Vagina (tissue), 2 donors: Measurements from ENCODE around the gene CPLX1. TPM values are rescaled to one million over a fixed set of nuclear protein-coding genes. Genes with fewer than 3 reads are reported as not detected.

Experiments used
- DNase-seq, 2 donors: peaks; one replicate each; pipeline ENCODE4 v3.0.0-alpha.2; 2017; ENCODE audit errors: extremely low spot score in 2 of 2
- H3K27ac ChIP-seq: fragments of 200-600 bp; sonication (generic); one replicate; pipeline ENCODE4 v1.5.1; 2019
- H3K27me3 ChIP-seq: fragments of 200-600 bp; sonication (generic); one replicate; pipeline ENCODE4 v1.5.1; 2019
- H3K36me3 ChIP-seq, 2 donors: fragments of 200-600 bp; sonication (generic); one replicate each; pipeline ENCODE4 v1.5.1; 2017 to 2019
- H3K4me1 ChIP-seq: fragments of 200-600 bp; sonication (generic); one replicate; pipeline ENCODE4 v1.5.1; 2019
- H3K4me3 ChIP-seq, 2 donors: fragments of 200-600 bp; sonication (generic); 1 replicate in 1 of 2; 2 replicates in 1 of 2; pipeline ENCODE4 v1.5.1; 2016 to 2019
- H3K9me3 ChIP-seq: fragments of 200-600 bp; sonication (generic); one replicate; pipeline ENCODE4 v1.5.1; 2019
- CTCF ChIP-seq, 3 experiments: fragments of 450-650 bp in 2 of 3; fragments of 200-600 bp in 1 of 3; sonication (generic) in 1 of 3; IDR thresholded peaks; one replicate each; pipeline ENCODE4 v1.5.1; 2017 to 2019; ENCODE audit warnings: antibody characterized with exemption in 3 of 3, mild to moderate bottlenecking in 2 of 3, moderate library complexity in 2 of 3
- POLR2A ChIP-seq, 2 donors: fragments of 450-650 bp; IDR thresholded peaks; one replicate each; pipeline ENCODE4 v1.6.1; 2017; ENCODE audit warnings: antibody characterized with exemption in 2 of 2, mild to moderate bottlenecking in 2 of 2, moderate library complexity in 2 of 2
- POLR2AphosphoS5 ChIP-seq, 2 donors: sonication (generic); formaldehyde crosslinking; IDR thresholded peaks; one replicate each; pipeline ENCODE4 v1.9.0; 2017; ENCODE audit warnings: antibody characterized with exemption in 2 of 2, mild to moderate bottlenecking in 2 of 2, low read depth in 1 of 2; ENCODE audit not compliant: insufficient read depth in 1 of 2
- intact Hi-C: fragments of 100-400 bp; cut with DNase I; formaldehyde crosslinking; loops from one replicate; pipeline ENCODE4 v1.15.1; 2023
- total RNA-seq: library from RNA; depleted of rRNA; stranded (reverse); fragments of >200 nt; gene quantifications from one replicate; pipeline ENCODE4 v1.2.3, GENCODE V29; 2016

The CPLX1 gene
- total RNA-seq, 1 donor from 2014 or later: 0.98 TPM

GRCh38 chr4:804804-805203 lies 21.1 kb downstream of the CPLX1 start:
- H3K36me3 ChIP-seq: no peaks in the 10 kb centered on the region
- no peak for TF ChIP-seq POLR2A (IDR thresholded peaks at IDR 0.05)
- no peak for TF ChIP-seq CTCF (IDR thresholded peaks at IDR 0.05)
- TF ChIP-seq POLR2AphosphoS5 (IDR thresholded peaks at IDR 0.05; ENCODE audit: insufficient read depth in 1 of 2, low read depth in 1 of 2): no peak
- DNase-seq: no peak
- intact Hi-C loops: no loop called here
- no peak overlapping the region for H3K27ac ChIP-seq
- H3K27me3 ChIP-seq: no peaks in the 10 kb centered on the region
- H3K4me3 ChIP-seq: no peak overlapping the region
- H3K4me1 ChIP-seq: no peaks in the 10 kb centered on the region
- no peaks in the 10 kb centered on the region for H3K9me3 ChIP-seq

- no peaks in the 10 kb centered on the region for H3K36me3 ChIP-seq
- H3K27me3 ChIP-seq: no peaks in the 10 kb centered on the region
- no peak overlapping the region for H3K27ac ChIP-seq
- no peaks in the 10 kb centered on the region for H3K4me1 ChIP-seq
- intact Hi-C loops: no loop called here
- DNase-seq: no peak
- H3K9me3 ChIP-seq: no peaks in the 10 kb centered on the region
- TF ChIP-seq POLR2A (IDR thresholded peaks at IDR 0.05) (no peak), CTCF (IDR thresholded peaks at IDR 0.05) (no peak), POLR2AphosphoS5 (IDR thresholded peaks at IDR 0.05; ENCODE audit: insufficient read depth in 1 of 2, low read depth in 1 of 2) (no peak)
- no peak overlapping the region for H3K4me3 ChIP-seq
These were observed 22.0 kb downstream of the CPLX1 start for GRCh38 chr4:803884-804283.

- no peaks in the 10 kb centered on the region for H3K4me1 ChIP-seq
- no peak for DNase-seq
- H3K36me3 ChIP-seq: no peaks in the 10 kb centered on the region
- H3K27me3 ChIP-seq: no peaks in the 10 kb centered on the region
- no peak for TF ChIP-seq CTCF (IDR thresholded peaks at IDR 0.05)
- TF ChIP-seq POLR2AphosphoS5 (IDR thresholded peaks at IDR 0.05; ENCODE audit: insufficient read depth in 1 of 2, low read depth in 1 of 2): no peak
- TF ChIP-seq POLR2A (IDR thresholded peaks at IDR 0.05): no peak
- H3K4me3 ChIP-seq: no peak overlapping the region
- H3K27ac ChIP-seq: no peak overlapping the region
- intact Hi-C loops: no loop called here
- no peaks in the 10 kb centered on the region for H3K9me3 ChIP-seq
These were observed 24.3 kb downstream of the CPLX1 start for GRCh38 chr4:801436-802124.

GRCh38 chr4:797066-797465 lies 28.9 kb downstream of the CPLX1 start:
- Histone ChIP-seq H3K9me3 (no peaks in the 10 kb centered on the region), H3K4me3 (no peak overlapping the region), H3K27me3 (no peaks in the 10 kb centered on the region), H3K4me1 (peaks cover 19% of the 10 kb centered on the region), H3K27ac (no peak overlapping the region), H3K36me3 (no peaks in the 10 kb centered on the region)
- TF ChIP-seq POLR2A (IDR thresholded peaks at IDR 0.05): no peak
- no peak for TF ChIP-seq POLR2AphosphoS5 (IDR thresholded peaks at IDR 0.05; ENCODE audit: insufficient read depth in 1 of 2, low read depth in 1 of 2)
- no peak for TF ChIP-seq CTCF (IDR thresholded peaks at IDR 0.05)
- no peak for DNase-seq
- intact Hi-C loops: no loop called here

GRCh38 chr4:796206-796605 lies 29.7 kb downstream of the CPLX1 start:
- TF ChIP-seq CTCF (IDR thresholded peaks at IDR 0.05) (no peak), POLR2AphosphoS5 (IDR thresholded peaks at IDR 0.05; ENCODE audit: insufficient read depth in 1 of 2, low read depth in 1 of 2) (no peak), POLR2A (IDR thresholded peaks at IDR 0.05) (no peak)

More at GRCh38 chr4:796206-796605, 29.7 kb downstream of the CPLX1 start:
- intact Hi-C loops: no loop called here
- no peaks in the 10 kb centered on the region for H3K36me3 ChIP-seq
- no peak overlapping the region for H3K4me3 ChIP-seq
- no peak for DNase-seq
- peaks cover 24% of the 10 kb centered on the region for H3K4me1 ChIP-seq
- no peaks in the 10 kb centered on the region for H3K27me3 ChIP-seq
- H3K9me3 ChIP-seq: no peaks in the 10 kb centered on the region
- H3K27ac ChIP-seq: no peak overlapping the region
